Esophagus squamous epithelium (tissue), 5 donors: Measurements from ENCODE around the gene SPA17. TPM values are rescaled to one million over a fixed set of nuclear protein-coding genes. Genes with fewer than 3 reads are reported as not detected.

ENCODE experiments used
- DNase-seq: peaks from one replicate; lab custom pipeline; 2025; lab: John Stamatoyannopoulos, UW
- H3K27ac ChIP-seq, 4 donors: fragments of 200-600 bp; sonication (generic); one replicate each; pipeline ENCODE4 v1.5.1; 2016 to 2019; ENCODE audit warnings: mild to moderate bottlenecking in 1 of 4
- H3K27me3 ChIP-seq, 4 donors: fragments of 200-600 bp; sonication (generic); 1 replicate in 3 of 4; 2 replicates in 1 of 4; pipeline versions ENCODE4 v1.5.1 to v1.6.0; 2017 to 2021; ENCODE audit warnings: antibody characterized with exemption in 1 of 4
- H3K36me3 ChIP-seq, 3 donors: fragments of 200-600 bp; sonication (generic); one replicate each; pipeline ENCODE4 v1.5.1; 2016 to 2019
- H3K4me1 ChIP-seq, 3 donors: fragments of 200-600 bp; sonication (generic); one replicate each; pipeline ENCODE4 v1.5.1; 2017 to 2019
- H3K4me3 ChIP-seq, 4 donors: fragments of 200-600 bp; sonication (generic); 1 replicate in 3 of 4; 2 replicates in 1 of 4; pipeline ENCODE4 v1.5.1; 2016 to 2019; ENCODE audit warnings: mild to moderate bottlenecking in 2 of 4, moderate library complexity in 1 of 4
- H3K9me3 ChIP-seq, 3 donors: fragments of 200-600 bp; sonication (generic); one replicate each; pipeline ENCODE4 v1.5.1; 2016 to 2019
- POLR2A ChIP-seq, 4 donors: fragments of 450-650 bp; IDR thresholded peaks; one replicate each; pipeline ENCODE4 v1.6.1; 2017; ENCODE audit warnings: antibody characterized with exemption in 4 of 4, mild to moderate bottlenecking in 4 of 4, moderate library complexity in 3 of 4
- WGBS, 2 donors: methylation state at CpG; one replicate each; pipeline ENCODE4 v1.1.5; 2018; 5-methylcytosine and 5-hydroxymethylcytosine counted together
- intact Hi-C: fragments of 100-400 bp; cut with DNase I; formaldehyde crosslinking; loops from one replicate; pipeline ENCODE4 v1.15.0; 2022
- small RNA-seq, 4 donors: library from RNA; depleted of rRNA; stranded (forward); fragments of <200 nt; gene quantifications; one replicate each; pipeline ENCODE3, GENCODE V24; 2016
- total RNA-seq, 4 donors: library from RNA; depleted of rRNA; stranded (reverse); fragments of >200 nt; gene quantifications; one replicate each; pipeline ENCODE4 v1.1.0, GENCODE V29; 2016
- TF ChIP-seq, protein P1 (sequence below), 6 experiments: fragments of 450-650 bp in 4 of 6; fragments of 200-600 bp in 2 of 6; sonication (generic) in 2 of 6; IDR thresholded peaks; one replicate each; pipeline ENCODE4 v1.5.1; 2016 to 2019; ENCODE audit warnings: antibody characterized with exemption in 6 of 6, mild to moderate bottlenecking in 4 of 6, moderate library complexity in 4 of 6
- donor health status: DM: yes; HTN: yes; CAD: no.

SPA17 gene
- total RNA-seq, 4 donors from 2014 or later: 2.3 to 8.5 (median 6.0) TPM

- H3K9me3 ChIP-seq: no peaks in the 10 kb centered on the region
- H3K4me1 ChIP-seq: peaks cover 19 to 51% (median 27%) of the 10 kb centered on the region in 3 donors
- H3K4me3 ChIP-seq: peak overlapping the region in 3 of 4 donors; percentile 51 to 74 (median 59)
- peaks cover 0 to 92% (median 0%) of the 10 kb centered on the region in 4 donors for H3K27me3 ChIP-seq
- no peaks in the 10 kb centered on the region for H3K36me3 ChIP-seq
- no peak for DNase-seq
- intact Hi-C loops: no loop called here
- 54 to 61% methylated on average over 10 to 26 of the region's 44 CpGs for WGBS, 2 donors
- TF ChIP-seq, protein P1, sequence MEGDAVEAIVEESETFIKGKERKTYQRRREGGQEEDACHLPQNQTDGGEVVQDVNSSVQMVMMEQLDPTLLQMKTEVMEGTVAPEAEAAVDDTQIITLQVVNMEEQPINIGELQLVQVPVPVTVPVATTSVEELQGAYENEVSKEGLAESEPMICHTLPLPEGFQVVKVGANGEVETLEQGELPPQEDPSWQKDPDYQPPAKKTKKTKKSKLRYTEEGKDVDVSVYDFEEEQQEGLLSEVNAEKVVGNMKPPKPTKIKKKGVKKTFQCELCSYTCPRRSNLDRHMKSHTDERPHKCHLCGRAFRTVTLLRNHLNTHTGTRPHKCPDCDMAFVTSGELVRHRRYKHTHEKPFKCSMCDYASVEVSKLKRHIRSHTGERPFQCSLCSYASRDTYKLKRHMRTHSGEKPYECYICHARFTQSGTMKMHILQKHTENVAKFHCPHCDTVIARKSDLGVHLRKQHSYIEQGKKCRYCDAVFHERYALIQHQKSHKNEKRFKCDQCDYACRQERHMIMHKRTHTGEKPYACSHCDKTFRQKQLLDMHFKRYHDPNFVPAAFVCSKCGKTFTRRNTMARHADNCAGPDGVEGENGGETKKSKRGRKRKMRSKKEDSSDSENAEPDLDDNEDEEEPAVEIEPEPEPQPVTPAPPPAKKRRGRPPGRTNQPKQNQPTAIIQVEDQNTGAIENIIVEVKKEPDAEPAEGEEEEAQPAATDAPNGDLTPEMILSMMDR (IDR thresholded peaks at IDR 0.05): no peak
- TF ChIP-seq POLR2A (IDR thresholded peaks at IDR 0.05): no peak
- H3K27ac ChIP-seq: no peak overlapping the region
These were observed 71.6 kb downstream of the SPA17 start for GRCh38 chr11:124745270-124745834.

GRCh38 chr11:124745835-124746620 is 72.3 kb downstream of the SPA17 start:
- Histone ChIP-seq H3K4me3 (peak overlapping the region; percentile 33 to 74 (median 55)), H3K27me3 (peaks cover 0 to 92% (median 0%) of the 10 kb centered on the region in 4 donors), H3K9me3 (no peaks in the 10 kb centered on the region), H3K36me3 (no peaks in the 10 kb centered on the region), H3K27ac (peak overlapping the region; percentile 63 to 83 (median 78)), H3K4me1 (peaks cover 12 to 44% (median 22%) of the 10 kb centered on the region in 3 donors)
- intact Hi-C loops: no loop called here
- whole genome bisulfite sequencing, 2 donors: 6 to 9% methylated on average over 17 to 29 of the region's 41 CpGs
- DNase-seq: no peak
- no peak for TF ChIP-seq POLR2A (IDR thresholded peaks at IDR 0.05)
- TF ChIP-seq, protein P1 (IDR thresholded peaks at IDR 0.05): peak in 3 of 6 experiments; percentile 13 to 49 (median 27)

- TF ChIP-seq, protein P1 (IDR thresholded peaks at IDR 0.05): peak in 5 of 6 experiments; percentile 35 to 56 (median 49)
- TF ChIP-seq POLR2A (IDR thresholded peaks at IDR 0.05): peak in 3 of 4 donors; percentile 51 to 71 (median 67)
- DNase-seq: peak; percentile 42
- Histone ChIP-seq H3K36me3 (no peaks in the 10 kb centered on the region), H3K27ac (peak overlapping the region; percentile 63 to 83 (median 78)), H3K4me3 (peak overlapping the region; percentile 33 to 74 (median 55)), H3K4me1 (peaks cover 16 to 48% (median 27%) of the 10 kb centered on the region in 3 donors), H3K27me3 (peaks cover 0 to 92% (median under 1%) of the 10 kb centered on the region in 4 donors), H3K9me3 (no peaks in the 10 kb centered on the region)
- 4% methylated on average over 15 to 17 of the region's 37 CpGs for WGBS, 2 donors
- intact Hi-C loops: no loop called here
These were observed 73.0 kb downstream of the SPA17 start for GRCh38 chr11:124746621-124747243.

Small RNAs within 50 kb of the gene (small RNA-seq; reads per million reads assigned to genes)
- 0 reads per million in 4 donors for gene RNA5SP352

Other genes starting within 250 kb of the SPA17 start
- not detected for gene OR8B4, start 249.0 kb upstream of the SPA17 start, total RNA-seq
- not detected for gene OR8B8, start 228.2 kb upstream of the SPA17 start, total RNA-seq
- gene OR8B12, start 130.2 kb upstream of the SPA17 start, total RNA-seq: not detected
- gene OR8A1, start 103.9 kb upstream of the SPA17 start, total RNA-seq: not detected
- gene PANX3, start 62.5 kb upstream of the SPA17 start, total RNA-seq: not detected
- gene TBRG1, start 51.0 kb upstream of the SPA17 start, total RNA-seq: 10 to 100 TPM; 15.4 to 31.2 (median 19.8) TPM
- 10 to 100 TPM in 1 of 4 donors, 1 to 10 TPM in 3; 5.7 to 19.6 (median 8.0) TPM for gene SIAE, start 165 bp upstream of the SPA17 start, total RNA-seq
- gene NRGN, start 66.0 kb downstream of the SPA17 start, total RNA-seq: 1 to 10 TPM in 3 of 4 donors, under 1 TPM in 1; 0.83 to 5.0 (median 1.5) TPM
- gene VSIG2, start 78.4 kb downstream of the SPA17 start, total RNA-seq: 10 to 100 TPM in 1 of 4 donors, 1 to 10 TPM in 3; 5.1 to 10.2 (median 7.6) TPM
- 10 to 100 TPM in 2 of 4 donors, 1 to 10 TPM in 2; 5.6 to 23.1 (median 9.7) TPM for gene ESAM, start 88.4 kb downstream of the SPA17 start, total RNA-seq
- 10 to 100 TPM in 1 of 4 donors, 1 to 10 TPM in 3; 5.2 to 16.4 (median 6.7) TPM for gene MSANTD2, start 126.5 kb downstream of the SPA17 start, total RNA-seq
- gene ROBO3, start 191.5 kb downstream of the SPA17 start, total RNA-seq: 10 to 100 TPM in 1 of 4 donors, 1 to 10 TPM in 3; 1.8 to 12.4 (median 3.8) TPM
- 10 to 100 TPM in 2 of 4 donors, 1 to 10 TPM in 2; 4.5 to 11.9 (median 8.6) TPM for gene ROBO4, start 224.0 kb downstream of the SPA17 start, total RNA-seq
- gene HEPN1, start 245.3 kb downstream of the SPA17 start, total RNA-seq: not detected